ENCODE data around the gene RASSF10. TPM values are rescaled to one million over a fixed set of nuclear protein-coding genes. Genes with fewer than 3 reads are reported as not detected.
"Not testable (repeated sequence)": the region's sequence is repeated elsewhere in the genome, so short reads cannot be mapped to it uniquely, and the experiment has no call there.

Gene RASSF10
- total and polyA plus RNA-seq, 3 experiments from 2014 or later = not detected

GRCh38 chr11:13045089-13045488 lies 36.0 kb downstream of the RASSF10 start:
- H3K36me3 ChIP-seq (ENCODE audit: insufficient read depth, low read length); POLR2A ChIA-PET; H3K4me3 Mint-ChIP-seq; H3K27me3 ChIP-seq (ENCODE audit: insufficient read depth, low read length, poor library complexity, severe bottlenecking); H3K4me3 ChIP-seq (ENCODE audit: low read length); H3K9me3 ChIP-seq (ENCODE audit: low read length); H3K36me3 Mint-ChIP-seq; H3K4me1 ChIP-seq (ENCODE audit: insufficient read depth, low read length); H3K4me1 Mint-ChIP-seq; H3K27ac Mint-ChIP-seq; DNase-seq; H3K9me3 Mint-ChIP-seq; H3K27ac ChIP-seq (ENCODE audit: low read depth, low read length); CTCF ChIA-PET: not testable (repeated sequence)
- peaks cover 6 to 12% of the 10 kb centered on the region in 2 donors for H3K27me3 Mint-ChIP-seq

GRCh38 chr11:13045734-13046133 lies 36.6 kb downstream of the RASSF10 start:
- no peaks in the 10 kb centered on the region for H3K27me3 ChIP-seq (ENCODE audit: insufficient read depth, low read length, poor library complexity, severe bottlenecking)
- H3K9me3 Mint-ChIP-seq = no peaks in the 10 kb centered on the region
- H3K4me3 ChIP-seq (ENCODE audit: low read length) = no peak overlapping the region
- no peak overlapping the region for H3K27ac Mint-ChIP-seq
- no peaks in the 10 kb centered on the region for H3K9me3 ChIP-seq (ENCODE audit: low read length)
- no peak overlapping the region for H3K4me3 Mint-ChIP-seq
- ChIA-PET CTCF (no interaction called here), POLR2A (no interaction called here)
- H3K36me3 ChIP-seq (ENCODE audit: insufficient read depth, low read length) = no peaks in the 10 kb centered on the region
- H3K36me3 Mint-ChIP-seq = no peaks in the 10 kb centered on the region
- H3K4me1 ChIP-seq (ENCODE audit: insufficient read depth, low read length) = no peaks in the 10 kb centered on the region
- no peak overlapping the region for H3K27ac ChIP-seq (ENCODE audit: low read depth, low read length)
- no peaks in the 10 kb centered on the region for H3K4me1 Mint-ChIP-seq
- H3K27me3 Mint-ChIP-seq = peaks cover 4 to 12% of the 10 kb centered on the region in 2 donors
- DNase-seq = no peak

GRCh38 chr11:13046637-13047570 lies 37.8 kb downstream of the RASSF10 start:
- Mint-ChIP-seq H3K4me1 (no peaks in the 10 kb centered on the region), H3K36me3 (no peaks in the 10 kb centered on the region), H3K27ac (no peak overlapping the region), H3K4me3 (no peak overlapping the region), H3K27me3 (peaks cover 3 to 11% of the 10 kb centered on the region in 2 donors), H3K9me3 (no peaks in the 10 kb centered on the region)
- ChIA-PET CTCF (no interaction called here), POLR2A (no interaction called here)
- H3K9me3 ChIP-seq (ENCODE audit: low read length) = no peaks in the 10 kb centered on the region
- no peak for DNase-seq
- no peak overlapping the region for H3K27ac ChIP-seq (ENCODE audit: low read depth, low read length)
- H3K4me1 ChIP-seq (ENCODE audit: insufficient read depth, low read length) = no peaks in the 10 kb centered on the region
- no peaks in the 10 kb centered on the region for H3K36me3 ChIP-seq (ENCODE audit: insufficient read depth, low read length)
- H3K27me3 ChIP-seq (ENCODE audit: insufficient read depth, low read length, poor library complexity, severe bottlenecking) = no peaks in the 10 kb centered on the region
- H3K4me3 ChIP-seq (ENCODE audit: low read length) = no peak overlapping the region

- peaks cover 11 to 14% of the 10 kb centered on the region in 2 donors for H3K27me3 Mint-ChIP-seq
- no peaks in the 10 kb centered on the region for H3K9me3 Mint-ChIP-seq
- H3K4me1 Mint-ChIP-seq = no peaks in the 10 kb centered on the region
- POLR2A ChIA-PET = no interaction called here
- H3K36me3 Mint-ChIP-seq = no peaks in the 10 kb centered on the region
- no peak overlapping the region for H3K4me3 Mint-ChIP-seq
- Histone ChIP-seq H3K4me3 (ENCODE audit: low read length) (no peak overlapping the region), H3K27ac (ENCODE audit: low read depth, low read length) (no peak overlapping the region), H3K36me3 (ENCODE audit: insufficient read depth, low read length) (no peaks in the 10 kb centered on the region), H3K27me3 (ENCODE audit: insufficient read depth, low read length, poor library complexity, severe bottlenecking) (no peaks in the 10 kb centered on the region), H3K4me1 (ENCODE audit: insufficient read depth, low read length) (no peaks in the 10 kb centered on the region), H3K9me3 (ENCODE audit: low read length) (no peaks in the 10 kb centered on the region)
- CTCF ChIA-PET = no interaction called here
- no peak for DNase-seq
- H3K27ac Mint-ChIP-seq = no peak overlapping the region
Observed at GRCh38 chr11:13047884-13048283, 38.8 kb downstream of the RASSF10 start.

GRCh38 chr11:13051257-13051656 lies 42.1 kb downstream of the RASSF10 start:
- no peaks in the 10 kb centered on the region for H3K36me3 ChIP-seq (ENCODE audit: insufficient read depth, low read length)
- no peak for DNase-seq
- Mint-ChIP-seq H3K27me3 (peaks cover 15 to 19% of the 10 kb centered on the region in 2 donors), H3K27ac (no peak overlapping the region), H3K9me3 (no peaks in the 10 kb centered on the region), H3K4me1 (peaks cover 11 to 18% (median 13%) of the 10 kb centered on the region in 3 donors), H3K36me3 (no peaks in the 10 kb centered on the region), H3K4me3 (no peak overlapping the region)
- no peaks in the 10 kb centered on the region for H3K27me3 ChIP-seq (ENCODE audit: insufficient read depth, low read length, poor library complexity, severe bottlenecking)
- no peak overlapping the region for H3K27ac ChIP-seq (ENCODE audit: low read depth, low read length)
- ChIA-PET POLR2A (no interaction called here), CTCF (no interaction called here)
- H3K4me1 ChIP-seq (ENCODE audit: insufficient read depth, low read length) = peaks cover 8% of the 10 kb centered on the region
- H3K4me3 ChIP-seq (ENCODE audit: low read length) = no peak overlapping the region
- H3K9me3 ChIP-seq (ENCODE audit: low read length) = no peaks in the 10 kb centered on the region

- DNase-seq = no peak
- Mint-ChIP-seq H3K36me3 (no peaks in the 10 kb centered on the region), H3K4me1 (peaks cover 11 to 18% (median 13%) of the 10 kb centered on the region in 3 donors), H3K9me3 (no peaks in the 10 kb centered on the region), H3K4me3 (no peak overlapping the region), H3K27ac (no peak overlapping the region), H3K27me3 (peaks cover 15 to 23% of the 10 kb centered on the region in 2 donors)
- H3K4me1 ChIP-seq (ENCODE audit: insufficient read depth, low read length) = peaks cover 8% of the 10 kb centered on the region
- H3K36me3 ChIP-seq (ENCODE audit: insufficient read depth, low read length) = no peaks in the 10 kb centered on the region
- ChIA-PET POLR2A (no interaction called here), CTCF (no interaction called here)
- no peak overlapping the region for H3K27ac ChIP-seq (ENCODE audit: low read depth, low read length)
- no peak overlapping the region for H3K4me3 ChIP-seq (ENCODE audit: low read length)
- no peaks in the 10 kb centered on the region for H3K9me3 ChIP-seq (ENCODE audit: low read length)
- H3K27me3 ChIP-seq (ENCODE audit: insufficient read depth, low read length, poor library complexity, severe bottlenecking) = no peaks in the 10 kb centered on the region
Observed at GRCh38 chr11:13052130-13052571, 43.0 kb downstream of the RASSF10 start.

GRCh38 chr11:13053255-13053917 lies 44.3 kb downstream of the RASSF10 start:
- DNase-seq = no peak
- ChIA-PET CTCF (no interaction called here), POLR2A (no interaction called here)

GRCh38 chr11:13054278-13054677 lies 45.2 kb downstream of the RASSF10 start:
- POLR2A ChIA-PET = no interaction called here
- Histone ChIP-seq H3K9me3 (ENCODE audit: low read length) (no peaks in the 10 kb centered on the region), H3K27ac (ENCODE audit: low read depth, low read length) (no peak overlapping the region), H3K36me3 (ENCODE audit: insufficient read depth, low read length) (no peaks in the 10 kb centered on the region), H3K4me3 (ENCODE audit: low read length) (no peak overlapping the region), H3K27me3 (ENCODE audit: insufficient read depth, low read length, poor library complexity, severe bottlenecking) (no peaks in the 10 kb centered on the region), H3K4me1 (ENCODE audit: insufficient read depth, low read length) (peaks cover 8% of the 10 kb centered on the region)
- H3K36me3 Mint-ChIP-seq = no peaks in the 10 kb centered on the region
- peaks cover 11 to 18% (median 13%) of the 10 kb centered on the region in 3 donors for H3K4me1 Mint-ChIP-seq
- H3K27me3 Mint-ChIP-seq = peaks cover 15 to 32% of the 10 kb centered on the region in 2 donors
- H3K4me3 Mint-ChIP-seq = no peak overlapping the region
- no peak overlapping the region for H3K27ac Mint-ChIP-seq
- no peaks in the 10 kb centered on the region for H3K9me3 Mint-ChIP-seq
- DNase-seq = no peak
- CTCF ChIA-PET = no interaction called here

More at GRCh38 chr11:13053255-13053917, 44.3 kb downstream of the RASSF10 start:
- no peaks in the 10 kb centered on the region for H3K36me3 Mint-ChIP-seq
- Histone ChIP-seq H3K27ac (ENCODE audit: low read depth, low read length) (no peak overlapping the region), H3K27me3 (ENCODE audit: insufficient read depth, low read length, poor library complexity, severe bottlenecking) (no peaks in the 10 kb centered on the region), H3K36me3 (ENCODE audit: insufficient read depth, low read length) (no peaks in the 10 kb centered on the region), H3K9me3 (ENCODE audit: low read length) (no peaks in the 10 kb centered on the region), H3K4me1 (ENCODE audit: insufficient read depth, low read length) (peaks cover 8% of the 10 kb centered on the region), H3K4me3 (ENCODE audit: low read length) (no peak overlapping the region)
- H3K27me3 Mint-ChIP-seq = peaks cover 15 to 29% of the 10 kb centered on the region in 2 donors
- no peak overlapping the region for H3K4me3 Mint-ChIP-seq
- H3K9me3 Mint-ChIP-seq = no peaks in the 10 kb centered on the region
- H3K27ac Mint-ChIP-seq = no peak overlapping the region
- peaks cover 11 to 18% (median 13%) of the 10 kb centered on the region in 3 donors for H3K4me1 Mint-ChIP-seq
